ENCODE results near the gene B3GNT9.
"Not testable (repeated sequence)": the region's sequence is repeated elsewhere in the genome, so short reads cannot be mapped to it uniquely, and the experiment has no call there.

B3GNT9 gene

DNA sequence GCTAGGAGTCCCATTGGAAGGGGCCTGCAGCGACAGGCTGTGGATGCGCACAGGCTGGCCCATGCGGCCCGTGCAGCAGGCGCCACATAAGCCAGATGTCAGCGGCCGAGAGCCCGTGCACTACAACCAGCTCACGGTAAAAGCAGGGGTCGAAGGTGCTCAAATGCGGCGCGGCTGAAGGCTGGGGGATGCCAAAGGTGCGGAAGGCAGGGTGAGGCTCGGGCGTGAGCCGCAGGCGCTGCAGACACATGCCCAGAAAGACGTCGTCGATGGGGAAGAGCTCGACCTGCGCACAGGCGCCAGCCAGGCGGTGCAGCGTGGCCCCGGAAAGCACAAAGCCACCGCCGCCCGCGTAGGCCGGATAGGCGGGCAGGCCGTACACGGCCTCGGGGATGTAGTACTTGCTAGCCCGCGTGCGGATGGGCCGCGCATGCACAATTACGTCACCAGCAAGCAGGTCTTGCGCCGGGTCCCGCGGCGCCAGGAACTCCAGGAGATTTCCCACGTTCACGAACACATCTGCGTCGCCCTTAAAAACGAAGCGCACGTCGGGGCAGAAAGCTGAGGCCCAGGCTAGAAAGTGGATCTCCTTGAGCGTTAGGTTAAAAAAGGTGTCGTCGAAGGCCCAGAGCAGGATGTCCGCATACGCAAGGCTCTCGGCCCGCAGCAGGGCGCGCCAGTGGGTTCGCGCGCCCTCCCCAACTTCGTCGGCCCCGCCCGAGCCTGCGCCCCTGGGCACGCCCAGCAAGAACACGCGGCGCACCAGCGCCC lies 1.3 kb downstream of the B3GNT9 start:
- DNase-seq: no peak

DNA sequence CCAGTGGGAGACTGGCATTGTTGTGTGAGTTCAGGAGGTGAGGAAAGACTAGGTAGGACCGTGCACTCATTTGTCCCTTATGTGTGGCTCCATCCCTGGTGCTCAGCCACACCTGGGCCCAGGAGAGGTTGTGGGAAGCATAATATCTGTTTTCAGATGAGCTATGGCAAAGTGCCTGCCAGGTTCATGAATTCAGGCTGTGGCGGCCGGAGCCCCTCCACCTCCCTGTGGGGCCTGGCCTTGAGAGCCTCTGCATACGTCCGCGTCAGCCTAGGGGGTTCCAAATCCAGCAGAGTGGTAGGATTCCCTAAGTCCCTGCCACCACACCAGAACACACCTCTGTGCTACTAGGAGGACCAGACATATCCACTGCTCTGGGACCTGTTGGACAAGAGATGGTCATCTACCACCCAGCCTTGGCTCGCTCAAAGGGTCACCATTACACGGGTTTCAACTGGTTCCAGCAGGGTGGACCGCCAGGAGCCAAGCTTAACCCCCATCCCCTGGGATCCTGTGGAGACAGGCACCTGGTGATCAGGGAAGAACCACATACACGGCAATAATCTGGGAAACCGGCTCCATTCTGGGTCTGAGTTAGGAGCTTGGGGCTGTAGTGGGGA lies 2.0 kb downstream of the B3GNT9 start:
- no peak for DNase-seq

DNA sequence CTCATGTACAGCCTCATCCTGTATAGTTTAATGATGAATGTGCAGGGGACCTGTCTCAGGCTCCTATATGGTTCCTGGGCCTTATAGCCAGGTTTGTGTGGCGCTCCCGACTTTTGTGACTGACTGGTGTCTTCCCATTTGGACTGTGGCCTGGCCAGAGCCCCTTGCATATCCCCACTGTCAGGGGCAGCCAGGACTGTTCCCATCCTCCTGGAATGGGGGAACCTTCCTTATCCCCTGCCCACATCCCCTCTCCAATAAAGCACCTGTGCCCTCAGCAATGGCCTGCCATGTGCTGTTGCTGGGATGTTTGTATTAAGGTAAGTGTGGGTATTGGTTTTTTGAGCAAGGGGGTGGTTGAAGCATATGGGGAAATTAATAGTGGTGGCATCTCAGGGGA lies 2.6 kb downstream of the B3GNT9 start:
- DNase-seq: no peak

DNA sequence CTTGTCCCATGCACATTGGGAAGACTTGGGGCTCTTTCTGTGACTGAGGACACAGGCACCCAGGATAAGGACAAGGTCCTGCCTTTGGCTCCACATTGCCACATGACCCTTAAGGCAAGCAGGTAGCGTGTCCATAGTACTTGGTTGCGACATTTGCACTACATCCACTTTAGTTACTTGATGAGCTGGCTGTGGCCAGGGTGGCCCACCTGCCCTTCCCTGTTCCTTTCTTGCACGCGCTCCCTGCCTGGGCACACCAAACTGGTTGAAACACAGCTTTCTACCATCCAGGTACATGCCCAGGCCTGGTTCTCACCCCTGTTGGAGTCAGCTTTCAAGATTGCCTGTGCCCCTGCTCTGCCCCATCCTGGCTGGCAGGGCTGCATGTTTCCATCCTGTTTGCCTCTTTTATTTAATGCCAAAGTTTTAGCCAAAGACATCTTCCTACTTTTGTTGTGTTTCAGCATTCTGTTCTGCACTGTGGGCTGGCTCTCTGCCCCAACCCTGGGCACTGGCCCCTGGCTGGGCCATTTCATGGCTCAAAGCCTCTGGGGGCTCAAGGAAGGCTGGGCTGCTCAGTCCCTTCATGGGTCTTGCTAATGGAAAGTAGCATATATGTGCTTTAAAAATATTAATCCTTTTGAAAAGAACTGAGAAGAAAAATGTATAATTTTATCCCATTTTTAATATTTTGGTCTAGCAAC lies 3.2 kb downstream of the B3GNT9 start:
- no peak for DNase-seq

DNA sequence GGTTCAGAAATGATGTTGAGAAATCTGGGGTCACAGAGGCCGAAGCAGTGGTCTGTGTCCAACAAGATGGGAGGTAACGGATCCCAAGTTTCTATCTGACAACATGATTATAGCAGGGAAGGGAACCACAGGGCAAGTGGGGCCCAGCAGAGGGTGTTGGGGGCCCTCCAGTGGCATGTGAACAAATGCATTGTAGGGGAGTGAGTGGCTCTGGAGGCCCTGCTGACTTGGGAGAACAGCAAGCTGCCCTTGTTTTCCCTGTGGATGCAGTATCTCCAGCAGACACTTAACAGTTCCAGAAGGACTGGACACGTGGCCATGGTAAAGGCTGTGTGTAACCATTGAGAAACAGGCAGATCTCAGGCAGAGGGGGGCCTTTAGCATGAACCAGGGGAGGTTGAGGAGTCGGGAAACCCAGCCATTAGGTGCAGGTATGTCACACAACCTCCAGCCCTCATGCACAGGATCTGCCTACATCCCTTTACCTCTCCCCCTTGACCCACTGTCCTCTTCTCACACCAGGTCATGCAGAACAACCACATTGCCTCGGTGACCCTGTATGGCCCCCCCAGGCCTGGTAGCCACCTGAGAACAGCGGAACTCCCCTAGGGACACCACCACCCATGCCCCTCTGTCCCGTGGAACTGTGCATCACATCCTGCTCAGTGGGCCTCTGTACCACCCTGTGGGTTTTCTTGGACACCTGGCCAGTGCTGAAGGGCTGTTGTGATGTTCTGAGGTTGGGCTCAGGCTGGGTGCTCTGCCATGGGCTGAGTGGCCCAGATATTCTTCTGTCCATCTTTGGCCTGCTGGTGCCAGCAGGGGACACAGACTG lies 4.1 kb downstream of the B3GNT9 start:
- no peak for DNase-seq

DNA sequence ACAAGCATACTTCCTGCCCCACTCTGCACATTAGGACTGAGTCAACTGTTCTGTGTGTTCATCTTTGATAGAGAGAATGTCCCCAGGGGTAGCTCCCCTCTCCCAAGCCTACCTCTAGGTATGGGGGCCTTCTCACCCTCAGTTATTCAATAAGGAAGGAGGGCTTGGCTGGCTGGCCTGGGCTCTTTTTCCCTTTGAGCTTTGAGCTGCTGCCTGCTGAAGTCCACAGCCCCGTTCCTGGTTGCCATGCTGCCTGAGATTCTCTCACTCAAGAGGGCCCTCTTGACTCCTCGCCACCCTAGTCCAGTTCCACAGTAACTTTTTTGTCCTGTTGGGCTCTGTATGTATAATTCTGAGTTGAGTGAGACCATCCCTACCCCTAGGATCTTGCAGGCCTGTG lies 5.1 kb downstream of the B3GNT9 start:
- no peak for DNase-seq

DNA sequence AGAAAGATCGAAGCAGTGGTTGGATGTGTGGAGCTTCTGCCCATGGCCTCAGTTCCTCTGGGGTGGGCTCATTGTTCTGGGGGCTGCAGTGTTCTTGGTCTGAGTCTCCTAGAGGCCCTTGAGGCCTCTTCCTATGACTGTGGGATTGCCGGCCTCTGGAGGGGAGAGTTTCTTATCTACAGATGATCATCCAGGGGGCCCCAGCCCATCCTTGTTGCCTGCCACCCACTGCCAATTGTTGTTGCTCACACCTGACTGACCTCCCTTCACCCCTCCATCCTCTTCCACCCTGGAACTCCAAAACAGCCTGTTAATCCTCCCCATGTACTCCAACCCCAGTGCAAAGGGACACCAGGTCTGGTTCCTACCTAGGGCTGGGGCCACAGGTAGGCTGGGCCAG lies 5.9 kb downstream of the B3GNT9 start:
- no peak for DNase-seq

DNA sequence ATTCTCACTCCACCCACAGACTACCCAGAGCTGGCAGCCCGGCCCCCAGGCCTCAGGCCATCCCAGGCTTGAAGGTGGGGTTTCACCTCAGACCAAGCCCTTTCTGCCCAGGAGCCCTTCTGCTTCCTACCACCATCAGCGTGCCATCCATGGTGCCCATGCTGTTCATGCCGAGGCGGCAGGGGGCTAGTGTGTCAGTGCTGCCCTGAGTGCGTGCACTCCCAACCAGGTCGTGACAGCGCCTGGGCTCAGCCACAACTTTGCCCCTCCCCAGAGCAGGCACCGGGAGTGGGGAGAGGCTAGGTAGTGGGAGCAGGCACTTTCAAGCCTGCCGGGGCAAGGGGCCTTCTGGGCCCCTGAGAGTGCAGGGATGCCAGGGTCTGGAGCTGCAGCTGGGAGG lies 8.5 kb downstream of the B3GNT9 start:
- no peak for DNase-seq

DNA sequence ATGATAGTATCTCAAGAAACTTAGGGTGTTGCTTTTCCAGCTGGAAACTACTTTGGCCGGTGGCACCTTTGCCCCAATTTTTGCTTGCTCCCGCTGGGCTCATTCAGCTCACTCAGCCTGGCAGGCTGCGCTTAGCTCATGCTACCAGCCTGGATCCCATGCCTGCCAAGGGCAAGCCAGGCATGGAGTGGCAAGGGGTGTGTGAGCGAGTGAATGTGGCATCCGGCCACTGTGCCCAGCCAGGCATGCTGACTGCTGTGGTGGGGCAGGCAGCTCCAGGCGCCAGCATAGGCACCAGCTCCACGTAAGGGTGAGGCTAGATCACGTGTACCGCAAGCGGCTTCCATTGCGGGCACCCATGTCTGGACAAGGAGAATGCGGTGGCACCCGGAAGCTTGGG lies 9.4 kb downstream of the B3GNT9 start:
- no peak for DNase-seq

DNA sequence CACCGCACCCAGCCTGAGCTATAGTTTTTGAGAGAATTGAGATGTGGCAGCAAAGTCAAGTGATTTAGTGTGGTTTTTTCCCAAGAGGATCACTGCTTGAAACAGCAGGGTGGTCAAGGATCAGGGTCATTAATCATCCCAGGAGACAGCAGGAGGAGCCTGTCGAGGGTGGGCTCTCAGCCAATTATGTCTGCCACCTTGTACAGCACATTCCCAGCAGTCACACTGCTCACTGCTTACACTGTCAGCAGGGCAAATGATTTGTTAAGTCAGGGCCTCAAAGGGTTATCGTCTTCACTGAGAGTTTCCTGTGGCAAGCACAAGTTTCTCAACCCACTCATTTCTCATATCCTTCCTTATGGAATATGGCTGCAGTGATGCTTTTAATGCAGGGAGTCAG lies 13.2 kb downstream of the B3GNT9 start:
- no peak for DNase-seq

DNA sequence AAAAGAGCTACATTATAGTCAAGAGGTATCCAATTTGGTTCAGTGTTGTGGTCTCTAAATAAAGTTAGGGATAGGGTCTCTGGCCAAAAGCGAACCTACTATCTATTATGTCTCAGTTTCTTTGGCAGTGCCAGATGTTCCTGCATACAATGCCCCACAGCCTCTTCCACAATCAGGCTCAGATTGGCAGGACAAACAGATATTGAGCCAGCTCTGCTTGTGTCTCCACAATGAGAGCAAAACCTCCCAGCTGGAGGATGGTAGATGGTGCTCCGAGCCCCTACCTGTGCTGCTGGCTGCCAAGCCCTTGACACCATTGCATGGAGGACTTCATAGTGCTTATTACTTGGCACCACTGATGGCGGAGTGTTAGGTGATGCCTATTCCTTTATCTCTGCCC lies 21.4 kb downstream of the B3GNT9 start:
- no peak for DNase-seq

DNA sequence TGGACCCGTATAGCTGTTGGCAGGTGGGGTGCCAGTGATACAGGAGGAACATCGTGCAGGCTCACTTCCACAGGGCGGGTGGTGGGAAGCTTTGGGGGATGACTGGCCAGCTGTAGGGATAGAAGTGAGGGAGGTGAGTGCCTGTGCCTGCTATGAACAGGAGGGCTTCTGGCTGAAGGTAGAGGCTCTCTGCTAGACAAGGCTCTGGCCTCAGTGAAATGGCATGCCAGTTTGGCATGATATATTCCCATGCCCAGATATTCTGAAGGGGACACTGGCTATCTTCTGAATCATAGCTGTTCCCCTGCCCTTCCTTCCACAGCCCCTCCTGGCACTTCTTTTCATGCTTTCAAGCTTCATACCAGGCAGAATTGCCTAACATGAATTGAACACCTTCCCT lies 21.9 kb downstream of the B3GNT9 start:
- DNase-seq: no peak

DNA sequence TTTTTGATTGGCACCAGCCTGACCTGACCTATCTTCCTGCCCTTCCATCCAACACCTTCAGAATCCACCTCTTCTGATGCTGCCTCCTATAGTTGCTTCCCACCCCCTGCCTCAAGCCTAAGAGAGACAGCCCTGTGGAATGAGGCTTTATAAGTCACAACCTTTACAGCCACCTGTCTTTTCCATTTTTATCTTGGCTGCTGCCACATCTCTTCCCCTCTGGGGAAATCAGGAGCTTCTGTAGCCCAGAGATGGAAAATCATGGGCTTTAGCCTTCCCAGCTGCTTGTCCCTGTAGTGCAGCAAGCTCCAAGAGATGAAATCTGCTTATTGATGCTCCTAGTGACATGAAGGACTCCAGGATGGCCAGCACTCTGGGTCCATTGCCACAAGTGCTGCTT lies 22.4 kb downstream of the B3GNT9 start:
- DNase-seq: no peak

DNA sequence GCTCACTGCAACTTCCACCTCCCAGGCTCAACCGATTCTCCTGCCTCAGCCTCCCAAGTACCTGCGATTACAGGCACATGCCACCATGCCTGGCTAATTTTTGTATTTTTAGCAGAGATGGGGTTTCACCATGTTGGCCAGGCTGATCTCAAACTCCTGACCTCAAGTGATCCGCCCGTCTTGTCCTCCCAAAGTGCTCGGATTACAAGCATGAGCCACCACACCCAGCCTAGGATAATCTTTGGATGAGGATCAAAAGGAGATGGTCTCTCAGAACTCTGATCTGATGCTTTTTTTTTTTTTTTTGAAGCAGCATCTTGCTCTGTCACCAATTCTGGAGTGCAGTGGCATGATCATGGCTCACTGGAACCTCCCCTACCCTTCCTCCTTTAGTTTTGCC lies 28.0 kb downstream of the B3GNT9 start:
- DNase-seq: not testable (repeated sequence)

DNA sequence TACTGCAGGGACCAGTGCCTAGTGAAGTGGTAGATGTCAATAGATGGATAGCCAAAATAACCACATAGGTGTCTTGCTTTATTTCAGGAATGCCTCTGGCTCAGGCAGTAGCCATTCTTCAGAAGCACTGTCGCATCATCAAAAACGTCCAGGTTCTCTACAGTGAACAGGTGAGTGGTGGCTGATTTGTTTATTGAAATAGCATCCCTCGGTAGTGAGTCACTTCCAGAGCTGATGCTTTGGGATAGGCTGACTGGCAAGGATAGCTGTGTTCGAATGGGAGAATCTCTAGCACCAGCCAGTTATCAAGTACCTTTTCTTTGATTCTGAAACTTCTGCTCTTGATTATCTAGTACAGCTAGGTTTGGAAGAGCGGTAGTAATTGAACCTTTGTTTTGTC lies 30.8 kb downstream of the B3GNT9 start:
- DNase-seq: no peak

DNA sequence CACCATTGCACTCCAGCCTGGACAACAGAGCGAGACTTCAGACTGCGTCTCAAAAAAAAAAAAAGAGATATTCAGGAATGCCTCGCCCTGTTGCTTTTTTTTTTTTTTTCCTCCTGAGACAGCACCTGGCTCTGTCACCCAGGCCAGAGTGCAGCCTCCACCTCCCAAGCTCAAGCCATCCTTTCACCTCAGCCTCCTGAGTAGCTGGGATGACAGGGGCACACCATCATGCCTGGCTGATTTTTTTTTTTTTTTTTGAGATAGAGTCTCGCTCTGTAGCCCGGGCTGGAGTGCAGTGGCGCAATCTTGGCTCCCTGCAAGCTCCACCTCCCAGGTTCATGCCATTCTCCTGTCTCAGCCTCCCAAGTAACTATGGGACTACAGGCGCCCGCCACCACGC lies 33.1 kb downstream of the B3GNT9 start:
- no peak for DNase-seq

DNA sequence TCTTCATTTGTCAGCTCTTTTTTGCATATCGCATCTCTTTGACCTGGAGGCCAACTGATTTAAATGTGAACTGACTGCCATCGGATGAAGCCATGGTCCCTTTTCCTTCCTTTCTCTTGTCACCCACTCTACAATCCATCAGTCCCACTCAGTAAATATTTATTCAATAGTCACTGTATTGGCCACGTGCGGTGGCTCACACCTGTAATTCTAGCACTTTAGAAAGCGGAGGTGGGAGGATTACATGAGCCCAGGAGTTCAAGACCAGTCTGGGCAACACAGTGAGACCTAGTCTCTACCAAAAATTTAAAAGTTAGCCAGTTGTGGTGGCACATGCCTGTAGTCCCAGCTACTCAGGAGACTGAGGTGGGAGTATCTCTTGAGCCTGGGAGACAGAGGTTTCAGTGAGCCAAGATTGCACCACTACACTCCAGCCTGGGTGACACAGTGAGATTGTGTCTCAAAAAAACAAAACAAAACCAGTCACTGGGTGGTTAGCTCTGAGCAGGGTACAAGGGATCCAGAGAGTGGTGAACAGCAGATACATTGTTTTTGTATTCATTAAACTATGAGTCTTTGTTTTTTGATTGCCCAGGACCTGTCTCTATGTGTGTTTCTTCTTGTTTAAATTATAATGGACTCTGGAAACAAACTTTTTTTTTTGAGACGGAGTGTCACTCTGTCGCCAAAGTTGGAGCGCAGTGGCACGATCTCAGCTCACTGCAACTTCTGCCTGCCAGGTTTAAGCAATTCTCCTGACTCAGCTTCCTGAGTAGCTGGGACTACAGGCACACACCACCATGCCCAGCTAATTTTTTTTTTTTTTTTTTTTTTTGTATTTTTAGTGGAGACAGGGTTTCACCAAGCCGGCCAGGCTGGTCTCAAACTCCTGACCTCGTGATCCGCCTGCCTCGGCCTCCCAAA lies 34.1 kb downstream of the B3GNT9 start:
- no peak for DNase-seq

DNA sequence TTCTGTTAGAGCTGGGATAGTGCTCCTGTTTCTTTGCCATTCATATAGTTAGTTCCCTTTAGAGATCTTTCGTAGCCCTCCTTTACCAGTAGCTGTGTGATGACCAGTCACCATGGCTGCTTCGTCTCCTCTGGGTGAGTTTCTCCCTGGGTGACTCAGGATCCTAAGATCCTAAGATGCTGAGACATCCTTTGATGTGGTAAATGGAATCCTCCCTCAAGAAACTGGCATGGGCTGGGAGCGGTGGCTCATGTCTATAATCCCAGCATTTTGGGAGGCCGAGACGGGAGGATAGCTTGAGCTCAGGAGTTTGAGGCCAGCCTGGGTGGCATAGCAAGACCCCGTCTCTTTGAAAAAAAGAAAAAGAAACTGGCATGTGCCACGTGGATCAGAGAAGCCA lies 35.2 kb downstream of the B3GNT9 start:
- DNase-seq: no peak

DNA sequence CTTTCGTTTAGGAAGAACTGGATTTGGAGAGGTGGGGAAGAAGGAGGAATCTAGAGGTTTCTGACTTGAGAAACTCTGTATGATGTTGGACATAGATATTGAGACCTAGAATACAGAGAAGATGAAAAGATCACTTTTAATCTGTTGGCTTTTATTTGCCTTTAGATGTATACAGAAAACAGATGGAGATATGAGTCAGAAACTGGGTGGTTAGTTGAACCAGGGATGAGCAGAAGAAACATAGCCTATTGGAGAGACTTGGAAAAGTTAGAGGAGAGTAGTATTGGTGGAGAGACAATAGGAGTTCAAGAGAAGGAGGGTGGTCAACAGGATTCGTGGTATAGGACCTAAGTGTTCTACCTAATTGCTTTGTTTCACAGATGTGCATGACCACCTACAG lies 36.0 kb downstream of the B3GNT9 start:
- DNase-seq: no peak

DNA sequence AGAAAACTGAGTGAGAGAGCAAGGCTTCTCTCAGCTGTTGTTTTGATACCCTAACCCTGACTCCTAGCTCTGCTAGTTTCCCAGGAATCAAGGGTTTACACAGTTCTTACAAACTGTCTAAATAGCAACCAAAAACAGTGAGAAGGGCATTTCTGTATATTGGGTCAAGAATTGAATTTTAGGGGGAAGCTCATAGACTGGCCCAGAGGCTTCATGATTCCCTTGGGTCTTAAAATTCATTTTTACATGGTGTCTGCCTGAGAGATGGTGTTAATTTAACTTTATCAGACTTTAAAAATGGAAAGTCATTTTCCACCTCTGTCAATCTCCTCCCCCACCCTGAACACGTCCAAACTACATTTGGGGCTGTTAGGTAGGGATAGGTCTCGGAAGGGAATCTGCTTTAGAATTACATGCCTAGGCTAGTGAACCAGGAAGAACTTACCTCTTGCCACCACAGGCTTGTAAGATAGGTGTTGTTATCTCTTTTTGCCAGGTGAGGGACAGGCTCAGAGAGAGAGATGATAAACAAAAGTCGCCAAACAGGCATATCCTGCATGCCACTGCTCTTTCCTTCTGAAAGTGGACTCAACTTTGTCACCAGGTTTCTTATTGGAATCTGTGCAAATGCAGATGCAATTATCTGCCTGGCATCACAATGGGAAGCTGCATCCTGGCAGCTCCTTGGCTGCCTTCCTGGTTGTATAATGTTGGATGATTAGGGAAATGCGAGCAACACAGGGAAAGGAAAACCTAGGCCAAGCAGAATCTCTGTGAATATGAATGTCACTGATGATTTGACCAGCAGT lies 38.0 kb downstream of the B3GNT9 start:
- DNase-seq: no peak

DNA sequence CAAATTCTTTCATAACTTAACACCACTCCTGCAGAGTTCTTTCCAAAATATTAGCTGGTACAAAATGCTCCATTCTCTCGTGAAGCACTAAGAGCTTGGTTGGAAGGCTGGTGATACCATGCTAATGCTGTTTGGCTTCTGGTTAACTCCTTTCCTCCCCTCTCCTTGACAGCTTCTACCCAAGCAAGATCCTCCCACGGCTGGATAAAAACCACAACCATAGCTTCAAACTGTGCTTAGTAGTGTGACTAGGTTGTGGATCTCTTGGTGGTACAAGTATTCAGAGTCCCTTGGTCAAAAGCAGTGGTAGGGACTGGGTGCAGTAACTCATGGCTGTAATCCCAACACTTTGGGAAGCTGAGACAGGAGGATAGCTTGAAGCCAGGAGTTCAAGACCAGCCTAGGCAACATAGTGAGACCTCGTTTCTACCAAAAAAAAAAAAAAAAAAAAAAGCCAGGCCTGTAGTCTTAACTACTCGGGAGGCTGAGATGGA lies 38.8 kb downstream of the B3GNT9 start:
- no peak for DNase-seq

Measured in SHP77 (cell line).